Activated CD4-positive, alpha-beta T cell treated with anti-CD3 and anti-CD28 coated beads for 48 hours (primary cell): ENCODE measurements around the gene TLE4.
A peak's percentile ranks its signal among the peaks of the same experiment; 100 is the strongest.
"Not testable (repeated sequence)": the region's sequence is repeated elsewhere in the genome, so short reads cannot be mapped to it uniquely, and the experiment has no call there.

ENCODE experiments used
- DNase-seq: peaks from one replicate; pipeline ENCODE4 v3.0.0-alpha.2; 2020

Gene TLE4

GRCh38 chr9:79638806-79639205 is 67.0 kb downstream of the TLE4 start:
- DNase-seq: no peak

- DNase-seq: no peak
These were observed 67.6 kb downstream of the TLE4 start for GRCh38 chr9:79639354-79639753.

GRCh38 chr9:79640067-79640466 is 68.3 kb downstream of the TLE4 start:
- not testable (repeated sequence) for DNase-seq

GRCh38 chr9:79641070-79641469 is 69.3 kb downstream of the TLE4 start:
- no peak for DNase-seq

- no peak for DNase-seq
These were observed 70.9 kb downstream of the TLE4 start for GRCh38 chr9:79642671-79643070.

- no peak for DNase-seq
These were observed 72.3 kb downstream of the TLE4 start for GRCh38 chr9:79644048-79644447.

GRCh38 chr9:79644601-79645000 is 72.8 kb downstream of the TLE4 start:
- no peak for DNase-seq

- no peak for DNase-seq
These were observed 73.3 kb downstream of the TLE4 start for GRCh38 chr9:79645110-79645509.

- no peak for DNase-seq
These were observed 74.3 kb downstream of the TLE4 start for GRCh38 chr9:79646096-79646495.

GRCh38 chr9:79651251-79651795 is 79.6 kb downstream of the TLE4 start:
- no peak for DNase-seq

GRCh38 chr9:79652598-79652997 is 80.8 kb downstream of the TLE4 start:
- DNase-seq: no peak

GRCh38 chr9:79654591-79655382 is 83.0 kb downstream of the TLE4 start:
- not testable (repeated sequence) for DNase-seq

- DNase-seq: no peak
These were observed 83.8 kb downstream of the TLE4 start for GRCh38 chr9:79655551-79655950.

GRCh38 chr9:79656169-79656568 is 84.4 kb downstream of the TLE4 start:
- DNase-seq: no peak

- no peak for DNase-seq
These were observed 86.1 kb downstream of the TLE4 start for GRCh38 chr9:79657891-79658290.

GRCh38 chr9:79658926-79659325 is 87.2 kb downstream of the TLE4 start:
- peak; percentile 10 for DNase-seq

- DNase-seq: no peak
These were observed 88.8 kb downstream of the TLE4 start for GRCh38 chr9:79660615-79661014.

- DNase-seq: no peak
These were observed 89.5 kb downstream of the TLE4 start for GRCh38 chr9:79661279-79661678.

GRCh38 chr9:79661886-79662536 is 90.2 kb downstream of the TLE4 start:
- no peak for DNase-seq

GRCh38 chr9:79662537-79662956 is 90.8 kb downstream of the TLE4 start:
- DNase-seq: no peak

GRCh38 chr9:79663300-79663699 is 91.5 kb downstream of the TLE4 start:
- no peak for DNase-seq

GRCh38 chr9:79663878-79664277 is 92.1 kb downstream of the TLE4 start:
- no peak for DNase-seq

- DNase-seq: no peak
These were observed 92.6 kb downstream of the TLE4 start for GRCh38 chr9:79664375-79664831.

- no peak for DNase-seq
These were observed 93.6 kb downstream of the TLE4 start for GRCh38 chr9:79665369-79665768.
